ENCODE measurements around the gene SIAE. TPM values are rescaled to one million over a fixed set of nuclear protein-coding genes. Genes with fewer than 3 reads are reported as not detected.
A peak's percentile ranks its signal among the peaks of the same experiment; 100 is the strongest.

SIAE gene
- total and polyA plus RNA-seq, 2 experiments from 2014 or later, result 24.0 to 35.5 TPM

GRCh38 chr11:124633355-124633754, 40.2 kb downstream of the SIAE start:
- no peaks in the 10 kb centered on the region for H3K9me3 ChIP-seq (ENCODE audit: low read depth)
- H3K27me3 ChIP-seq, result no peaks in the 10 kb centered on the region
- no peak overlapping the region for H2AFZ ChIP-seq
- no peak overlapping the region for H3K4me3 ChIP-seq
- 89% methylated on average over 1 of the region's 1 CpG for WGBS (ENCODE audit: low lambda C conversion rate, missing lambda C conversion rate)
- no peak overlapping the region for H3K4me2 ChIP-seq
- no peaks in the 10 kb centered on the region for H3K79me2 ChIP-seq
- H3K36me3 ChIP-seq (replicated peaks; ENCODE audit: insufficient read depth, low read depth), result no peaks in the 10 kb centered on the region
- H4K20me1 ChIP-seq (ENCODE audit: insufficient read depth, poor library complexity, severe bottlenecking), result no peaks in the 10 kb centered on the region
- no peaks in the 10 kb centered on the region for H3K4me1 ChIP-seq (ENCODE audit: insufficient read depth)
- DNase-seq (ENCODE audit: low spot score), result no peak
- TF ChIP-seq EZH2 (IDR thresholded peaks at IDR 0.05; ENCODE audit: borderline replicate concordance), result no peak
- TF ChIP-seq CTCF (IDR thresholded peaks at IDR 0.05; ENCODE audit: poor library complexity), result peak; percentile 27
- no peak for TF ChIP-seq EZH2phosphoT487 (IDR thresholded peaks at IDR 0.05; ENCODE audit: low read depth, severe bottlenecking, unreplicated experiment)
- H3K27ac ChIP-seq, result no peak overlapping the region
- H3K9me2 ChIP-seq (replicated peaks; ENCODE audit: insufficient read depth), result no peaks in the 10 kb centered on the region

- H3K4me1 ChIP-seq (ENCODE audit: insufficient read depth), result no peaks in the 10 kb centered on the region
- no peaks in the 10 kb centered on the region for H3K27me3 ChIP-seq
- no peak overlapping the region for H2AFZ ChIP-seq
- WGBS (ENCODE audit: low lambda C conversion rate, missing lambda C conversion rate), result 88% methylated on average over 4 of the region's 4 CpGs
- peaks cover 21% of the 10 kb centered on the region for H3K79me2 ChIP-seq
- no peak overlapping the region for H3K27ac ChIP-seq
- H3K36me3 ChIP-seq (replicated peaks; ENCODE audit: insufficient read depth, low read depth), result no peaks in the 10 kb centered on the region
- no peaks in the 10 kb centered on the region for H3K9me2 ChIP-seq (replicated peaks; ENCODE audit: insufficient read depth)
- DNase-seq (ENCODE audit: low spot score), result no peak
- peaks cover 5% of the 10 kb centered on the region for H4K20me1 ChIP-seq (ENCODE audit: insufficient read depth, poor library complexity, severe bottlenecking)
- TF ChIP-seq EZH2phosphoT487 (IDR thresholded peaks at IDR 0.05; ENCODE audit: low read depth, severe bottlenecking, unreplicated experiment), result no peak
- TF ChIP-seq EZH2 (IDR thresholded peaks at IDR 0.05; ENCODE audit: borderline replicate concordance), result no peak
- no peak for TF ChIP-seq CTCF (IDR thresholded peaks at IDR 0.05; ENCODE audit: poor library complexity)
- H3K9me3 ChIP-seq (ENCODE audit: low read depth), result no peaks in the 10 kb centered on the region
- H3K4me2 ChIP-seq, result no peak overlapping the region
- H3K4me3 ChIP-seq, result no peak overlapping the region
These were observed 43.6 kb downstream of the SIAE start for GRCh38 chr11:124629961-124630360.

GRCh38 chr11:124627546-124627945, 46.0 kb downstream of the SIAE start:
- H3K27ac ChIP-seq, result no peak overlapping the region
- H3K4me2 ChIP-seq, result no peak overlapping the region
- H3K4me3 ChIP-seq, result no peak overlapping the region
- no peaks in the 10 kb centered on the region for H3K9me2 ChIP-seq (replicated peaks; ENCODE audit: insufficient read depth)
- no peaks in the 10 kb centered on the region for H3K27me3 ChIP-seq
- no peak for TF ChIP-seq CTCF (IDR thresholded peaks at IDR 0.05; ENCODE audit: poor library complexity)
- no peak for TF ChIP-seq EZH2 (IDR thresholded peaks at IDR 0.05; ENCODE audit: borderline replicate concordance)
- no peak for TF ChIP-seq EZH2phosphoT487 (IDR thresholded peaks at IDR 0.05; ENCODE audit: low read depth, severe bottlenecking, unreplicated experiment)
- peaks cover 40% of the 10 kb centered on the region for H3K79me2 ChIP-seq
- peaks cover 9% of the 10 kb centered on the region for H3K4me1 ChIP-seq (ENCODE audit: insufficient read depth)
- H3K9me3 ChIP-seq (ENCODE audit: low read depth), result no peaks in the 10 kb centered on the region
- peaks cover 6% of the 10 kb centered on the region for H4K20me1 ChIP-seq (ENCODE audit: insufficient read depth, poor library complexity, severe bottlenecking)
- no peak for DNase-seq (ENCODE audit: low spot score)
- 95% methylated on average over 5 of the region's 5 CpGs for WGBS (ENCODE audit: low lambda C conversion rate, missing lambda C conversion rate)
- H3K36me3 ChIP-seq (replicated peaks; ENCODE audit: insufficient read depth, low read depth), result no peaks in the 10 kb centered on the region
- H2AFZ ChIP-seq, result no peak overlapping the region

All from hepatocyte (in vitro differentiated cells).